GM10266 (cell line): ENCODE measurements around the gene INTS12.
"Not testable (repeated sequence)": the region's sequence is repeated elsewhere in the genome, so short reads cannot be mapped to it uniquely, and the experiment has no call there.

ENCODE experiments used
- DNase-seq: peaks from one replicate; pipeline ENCODE4 v3.0.0; 2012; ENCODE audit errors: extremely low spot score
- CTCF ChIP-seq: IDR thresholded peaks from 2 replicates; pipeline ENCODE4 v1.5.1; 2012; ENCODE audit warnings: mild to moderate bottlenecking, low read depth; ENCODE audit not compliant: control insufficient read depth, insufficient read depth; ENCODE audit errors: missing control alignments

Gene INTS12, protein sequence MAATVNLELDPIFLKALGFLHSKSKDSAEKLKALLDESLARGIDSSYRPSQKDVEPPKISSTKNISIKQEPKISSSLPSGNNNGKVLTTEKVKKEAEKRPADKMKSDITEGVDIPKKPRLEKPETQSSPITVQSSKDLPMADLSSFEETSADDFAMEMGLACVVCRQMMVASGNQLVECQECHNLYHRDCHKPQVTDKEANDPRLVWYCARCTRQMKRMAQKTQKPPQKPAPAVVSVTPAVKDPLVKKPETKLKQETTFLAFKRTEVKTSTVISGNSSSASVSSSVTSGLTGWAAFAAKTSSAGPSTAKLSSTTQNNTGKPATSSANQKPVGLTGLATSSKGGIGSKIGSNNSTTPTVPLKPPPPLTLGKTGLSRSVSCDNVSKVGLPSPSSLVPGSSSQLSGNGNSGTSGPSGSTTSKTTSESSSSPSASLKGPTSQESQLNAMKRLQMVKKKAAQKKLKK

GRCh38 chr4:105708181-105709080, at the start of gene INTS12, which contains the start of gene GSTCD:
INTS12 (minus strand) TSS chr4:105708689; CDS start chr4:105700005, 8,684 bp downstream.
GSTCD (plus strand) TSS chr4:105708784; CDS start chr4:105717614, 8,830 bp downstream.
- TF ChIP-seq CTCF: no peak
- DNase-seq: peak; percentile 75

- DNase-seq: no peak
- no peak for TF ChIP-seq CTCF
Observed at GRCh38 chr4:105755375-105755774, 46.9 kb upstream of the INTS12 start.

GRCh38 chr4:105753361-105753760, 44.9 kb upstream of the INTS12 start:
- no peak for DNase-seq
- no peak for TF ChIP-seq CTCF

GRCh38 chr4:105751718-105752299, 43.3 kb upstream of the INTS12 start:
- no peak for DNase-seq
- TF ChIP-seq CTCF: no peak

DNA sequence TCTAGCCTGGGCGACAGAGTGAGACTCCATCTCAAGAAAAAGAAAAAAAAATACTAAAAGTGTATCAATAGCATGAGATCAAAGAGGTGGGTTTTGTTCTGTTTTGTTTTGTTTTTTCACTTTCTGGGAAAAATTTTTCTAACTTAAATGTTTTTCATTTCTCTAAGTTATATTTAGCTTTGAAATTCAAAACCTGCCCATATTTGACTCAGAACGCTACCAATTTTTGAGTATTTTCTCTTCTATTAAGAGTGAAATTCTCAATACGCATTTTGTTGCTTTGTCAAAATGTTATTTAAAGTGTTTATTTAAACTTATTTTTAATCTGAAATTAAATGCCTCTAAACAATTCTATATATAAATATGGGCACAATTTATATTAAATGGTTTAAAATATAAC, 39.7 kb upstream of the INTS12 start:
- no peak for TF ChIP-seq CTCF

DNA sequence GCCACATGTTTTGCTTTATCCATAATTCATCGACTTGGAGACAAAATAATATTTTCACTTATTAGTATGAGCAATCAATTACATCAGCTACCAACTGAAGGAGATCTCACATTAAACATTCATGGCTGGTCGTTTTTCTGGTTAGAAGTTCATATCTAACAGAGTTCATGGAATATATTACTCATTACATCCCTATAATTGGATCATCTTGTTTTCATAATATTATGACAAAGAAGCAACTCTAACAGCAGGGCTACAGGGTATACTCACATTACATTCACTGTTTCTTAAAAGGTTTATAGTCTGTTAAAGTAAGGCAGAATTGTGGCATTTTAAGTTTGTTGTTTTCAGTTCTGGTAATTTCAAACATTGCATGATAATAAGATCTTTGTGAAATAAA, 33.1 kb upstream of the INTS12 start:
- no peak for DNase-seq
- TF ChIP-seq CTCF: no peak

More for the DNA sequence above, 39.7 kb upstream of the INTS12 start:
- no peak for DNase-seq

GRCh38 chr4:105735217-105735616, 26.7 kb upstream of the INTS12 start:
- not testable (repeated sequence) for DNase-seq

DNA sequence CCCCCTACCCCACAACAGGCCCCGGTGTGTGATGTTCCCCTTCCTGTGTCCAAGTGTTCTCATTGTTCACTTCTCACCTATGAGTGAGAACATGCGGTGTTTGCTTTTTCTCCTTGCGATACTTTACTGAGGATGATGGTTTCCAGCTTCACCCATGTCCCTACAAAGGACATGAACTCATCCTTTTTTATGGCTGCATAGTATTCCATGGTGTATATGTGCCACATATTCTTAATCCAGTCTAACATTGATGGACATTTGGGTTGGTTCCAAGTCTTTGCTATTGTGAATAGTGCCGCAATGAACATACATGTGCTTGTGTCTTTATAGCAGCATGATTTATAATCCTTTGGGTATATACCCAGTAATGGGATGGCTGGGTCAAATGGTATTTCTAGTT, 21.4 kb upstream of the INTS12 start:
- not testable (repeated sequence) for DNase-seq
